ENCODE data around the gene SDK1.

The SDK1 gene

DNA sequence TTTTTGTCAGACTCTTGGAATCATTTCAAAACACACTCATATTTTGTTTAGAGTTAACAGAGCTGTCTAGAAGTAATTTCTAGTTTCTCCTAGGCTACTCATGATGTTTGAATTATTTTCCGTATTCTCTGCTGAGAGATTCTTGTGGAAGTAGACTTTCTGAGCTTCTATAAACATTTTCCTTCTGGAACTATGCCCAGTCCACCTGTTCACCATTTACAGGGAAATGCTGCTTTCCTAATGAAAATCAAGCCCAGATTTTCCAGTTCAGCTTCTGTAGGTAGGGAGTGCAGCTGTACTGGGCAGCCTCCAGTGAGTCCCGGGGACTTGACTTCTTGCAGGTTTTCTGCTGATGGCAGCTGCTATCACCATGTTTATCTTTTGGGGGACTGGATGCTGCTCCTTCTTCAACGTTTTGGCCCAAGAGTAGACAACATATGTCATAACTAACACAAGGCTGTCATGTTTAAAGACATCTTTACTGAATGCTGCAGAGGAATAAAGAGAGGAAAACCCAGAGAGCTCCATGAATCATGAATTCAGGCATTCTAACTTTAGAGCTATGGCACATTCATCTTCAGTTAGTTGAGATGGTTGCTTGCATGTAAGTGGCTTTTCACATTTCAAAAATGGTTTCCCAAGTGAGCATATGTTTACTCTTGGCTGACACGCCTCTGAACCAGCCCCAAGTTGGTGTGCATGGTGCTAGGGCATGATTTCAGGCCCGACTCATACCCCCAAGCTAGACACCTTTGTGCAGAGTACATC is 85.6 kb downstream of the SDK1 start:
- H3K9me3 ChIP-seq (ENCODE audit: low read length), result no peaks in the 10 kb centered on the region
- no peak overlapping the region for H3K27ac ChIP-seq (ENCODE audit: low read depth, low read length)
- H3K27me3 ChIP-seq (ENCODE audit: control insufficient read depth in 1 of 2, insufficient read depth in 2 of 2, low read length in 2 of 2), result no peaks in the 10 kb centered on the region
- H3K4me1 ChIP-seq (ENCODE audit: insufficient read depth, low read length), result no peaks in the 10 kb centered on the region
- H3K36me3 ChIP-seq (ENCODE audit: insufficient read depth, low read length), result no peaks in the 10 kb centered on the region
- H3K4me3 ChIP-seq (ENCODE audit: low read depth in 1 of 2, low read length in 2 of 2), result no peak overlapping the region
- H3K9ac ChIP-seq (ENCODE audit: low read length), result no peak overlapping the region

DNA sequence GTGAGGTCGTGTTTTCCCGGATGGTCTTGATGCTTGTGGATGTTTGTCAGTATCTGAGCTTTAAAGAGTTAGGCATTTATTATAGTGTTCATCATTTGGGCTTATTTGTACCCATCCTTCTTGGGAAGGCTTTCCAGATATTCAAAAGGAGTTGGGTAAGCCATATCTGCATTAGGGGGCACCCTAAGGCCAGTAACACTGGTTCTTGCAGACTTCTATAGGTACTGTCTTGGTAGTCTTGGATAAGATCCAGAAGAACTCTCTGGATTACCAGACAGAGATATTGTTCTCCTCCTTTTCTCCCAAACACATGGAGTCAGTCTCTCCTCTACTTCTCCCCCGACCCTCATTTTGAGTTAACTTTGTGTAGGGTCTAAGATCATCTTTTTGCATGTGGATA is 92.8 kb downstream of the SDK1 start:
- Histone ChIP-seq H3K9ac (ENCODE audit: low read length) (no peak overlapping the region), H3K27me3 (ENCODE audit: control insufficient read depth in 1 of 2, insufficient read depth in 2 of 2, low read length in 2 of 2) (no peaks in the 10 kb centered on the region), H3K4me3 (ENCODE audit: low read depth in 1 of 2, low read length in 2 of 2) (no peak overlapping the region), H3K36me3 (ENCODE audit: insufficient read depth, low read length) (no peaks in the 10 kb centered on the region), H3K27ac (ENCODE audit: low read depth, low read length) (no peak overlapping the region), H3K4me1 (ENCODE audit: insufficient read depth, low read length) (no peaks in the 10 kb centered on the region), H3K9me3 (ENCODE audit: low read length) (peaks cover 10% of the 10 kb centered on the region)

- Histone ChIP-seq H3K9ac (ENCODE audit: low read length) (no peak overlapping the region), H3K4me1 (ENCODE audit: insufficient read depth, low read length) (no peaks in the 10 kb centered on the region), H3K9me3 (ENCODE audit: low read length) (peaks cover 10% of the 10 kb centered on the region), H3K27ac (ENCODE audit: low read depth, low read length) (no peak overlapping the region), H3K27me3 (ENCODE audit: control insufficient read depth in 1 of 2, insufficient read depth in 2 of 2, low read length in 2 of 2) (no peaks in the 10 kb centered on the region), H3K36me3 (ENCODE audit: insufficient read depth, low read length) (no peaks in the 10 kb centered on the region), H3K4me3 (ENCODE audit: low read depth in 1 of 2, low read length in 2 of 2) (no peak overlapping the region)
These were observed 96.3 kb downstream of the SDK1 start for GRCh38 chr7:3397324-3397723.

DNA sequence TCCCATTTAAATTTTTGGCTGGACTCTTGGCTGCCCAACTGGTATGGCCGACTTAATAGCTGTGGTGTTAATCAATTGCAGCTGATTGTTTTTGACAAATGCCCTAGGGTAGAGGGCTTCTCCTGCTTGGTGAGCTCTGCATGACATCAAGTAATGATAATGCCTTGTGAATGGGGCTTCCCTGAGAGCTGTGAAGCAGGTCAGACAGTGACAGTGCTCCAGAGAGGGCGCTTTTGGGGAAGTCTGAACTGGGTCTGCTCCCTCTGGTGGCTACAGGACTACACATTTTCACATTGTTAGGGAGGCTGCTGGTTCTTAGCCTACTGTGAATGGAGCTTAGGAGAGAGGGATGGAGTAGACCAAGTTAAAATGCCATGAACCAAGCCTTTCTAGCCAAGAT is 98.8 kb downstream of the SDK1 start:
- Histone ChIP-seq H3K4me3 (ENCODE audit: low read depth in 1 of 2, low read length in 2 of 2) (no peak overlapping the region), H3K9ac (ENCODE audit: low read length) (no peak overlapping the region), H3K9me3 (ENCODE audit: low read length) (peaks cover 10% of the 10 kb centered on the region), H3K4me1 (ENCODE audit: insufficient read depth, low read length) (no peaks in the 10 kb centered on the region), H3K36me3 (ENCODE audit: insufficient read depth, low read length) (no peaks in the 10 kb centered on the region), H3K27ac (ENCODE audit: low read depth, low read length) (no peak overlapping the region), H3K27me3 (ENCODE audit: control insufficient read depth in 1 of 2, insufficient read depth in 2 of 2, low read length in 2 of 2) (no peaks in the 10 kb centered on the region)

- no peaks in the 10 kb centered on the region for H3K9me3 ChIP-seq (ENCODE audit: low read length)
- no peak overlapping the region for H3K27ac ChIP-seq (ENCODE audit: low read depth, low read length)
- H3K4me3 ChIP-seq (ENCODE audit: low read depth in 1 of 2, low read length in 2 of 2), result no peak overlapping the region
- no peaks in the 10 kb centered on the region for H3K36me3 ChIP-seq (ENCODE audit: insufficient read depth, low read length)
- H3K9ac ChIP-seq (ENCODE audit: low read length), result no peak overlapping the region
- H3K4me1 ChIP-seq (ENCODE audit: insufficient read depth, low read length), result no peaks in the 10 kb centered on the region
- H3K27me3 ChIP-seq (ENCODE audit: control insufficient read depth in 1 of 2, insufficient read depth in 2 of 2, low read length in 2 of 2), result no peaks in the 10 kb centered on the region
These were observed 103.4 kb downstream of the SDK1 start for GRCh38 chr7:3404501-3404900.

GRCh38 chr7:3408814-3409595 is 108.0 kb downstream of the SDK1 start:
- Histone ChIP-seq H3K9me3 (ENCODE audit: low read length) (no peaks in the 10 kb centered on the region), H3K27ac (ENCODE audit: low read depth, low read length) (no peak overlapping the region), H3K4me1 (ENCODE audit: insufficient read depth, low read length) (no peaks in the 10 kb centered on the region), H3K4me3 (ENCODE audit: low read depth in 1 of 2, low read length in 2 of 2) (no peak overlapping the region), H3K27me3 (ENCODE audit: control insufficient read depth in 1 of 2, insufficient read depth in 2 of 2, low read length in 2 of 2) (no peaks in the 10 kb centered on the region), H3K9ac (ENCODE audit: low read length) (no peak overlapping the region), H3K36me3 (ENCODE audit: insufficient read depth, low read length) (no peaks in the 10 kb centered on the region)

GRCh38 chr7:3412871-3413270 is 111.8 kb downstream of the SDK1 start:
- Histone ChIP-seq H3K4me3 (ENCODE audit: low read depth in 1 of 2, low read length in 2 of 2) (no peak overlapping the region), H3K9ac (ENCODE audit: low read length) (no peak overlapping the region), H3K9me3 (ENCODE audit: low read length) (no peaks in the 10 kb centered on the region), H3K27ac (ENCODE audit: low read depth, low read length) (no peak overlapping the region), H3K27me3 (ENCODE audit: control insufficient read depth in 1 of 2, insufficient read depth in 2 of 2, low read length in 2 of 2) (no peaks in the 10 kb centered on the region), H3K4me1 (ENCODE audit: insufficient read depth, low read length) (no peaks in the 10 kb centered on the region), H3K36me3 (ENCODE audit: insufficient read depth, low read length) (no peaks in the 10 kb centered on the region)

GRCh38 chr7:3415861-3416312 is 114.8 kb downstream of the SDK1 start:
- Histone ChIP-seq H3K27me3 (ENCODE audit: control insufficient read depth in 1 of 2, insufficient read depth in 2 of 2, low read length in 2 of 2) (no peaks in the 10 kb centered on the region), H3K36me3 (ENCODE audit: insufficient read depth, low read length) (no peaks in the 10 kb centered on the region), H3K9ac (ENCODE audit: low read length) (no peak overlapping the region), H3K4me3 (ENCODE audit: low read depth in 1 of 2, low read length in 2 of 2) (no peak overlapping the region), H3K9me3 (ENCODE audit: low read length) (no peaks in the 10 kb centered on the region), H3K27ac (ENCODE audit: low read depth, low read length) (no peak overlapping the region), H3K4me1 (ENCODE audit: insufficient read depth, low read length) (no peaks in the 10 kb centered on the region)

GRCh38 chr7:3416453-3416852 is 115.4 kb downstream of the SDK1 start:
- H3K36me3 ChIP-seq (ENCODE audit: insufficient read depth, low read length), result no peaks in the 10 kb centered on the region

DNA sequence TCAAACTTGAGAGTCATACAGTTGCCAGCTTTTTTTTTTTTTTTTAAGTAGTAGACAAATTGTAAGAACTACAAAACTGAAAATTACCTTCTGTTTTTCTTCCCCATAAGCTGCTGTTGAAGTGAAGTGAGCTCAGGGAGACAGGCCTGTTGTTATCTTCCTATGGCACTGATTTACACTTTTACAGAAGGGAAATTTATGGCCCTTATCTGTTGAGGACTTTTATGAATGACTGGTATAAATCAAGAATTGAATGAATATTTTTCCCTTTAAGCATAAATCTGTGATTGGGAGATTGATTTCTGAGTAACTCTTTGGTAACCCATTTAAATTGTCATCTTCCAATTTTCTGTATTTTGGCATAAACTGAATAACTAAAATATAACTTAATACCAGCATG is 124.0 kb downstream of the SDK1 start:
- H3K27me3 ChIP-seq (ENCODE audit: control insufficient read depth in 1 of 2, insufficient read depth in 2 of 2, low read length in 2 of 2), result no peaks in the 10 kb centered on the region
- H3K4me3 ChIP-seq (ENCODE audit: low read depth in 1 of 2, low read length in 2 of 2), result no peak overlapping the region
- H3K9me3 ChIP-seq (ENCODE audit: low read length), result no peaks in the 10 kb centered on the region
- no peak overlapping the region for H3K27ac ChIP-seq (ENCODE audit: low read depth, low read length)
- H3K36me3 ChIP-seq (ENCODE audit: insufficient read depth, low read length), result no peaks in the 10 kb centered on the region
- no peaks in the 10 kb centered on the region for H3K4me1 ChIP-seq (ENCODE audit: insufficient read depth, low read length)
- no peak overlapping the region for H3K9ac ChIP-seq (ENCODE audit: low read length)

More at GRCh38 chr7:3416453-3416852, 115.4 kb downstream of the SDK1 start:
- Histone ChIP-seq H3K9me3 (ENCODE audit: low read length) (no peaks in the 10 kb centered on the region), H3K4me3 (ENCODE audit: low read depth in 1 of 2, low read length in 2 of 2) (no peak overlapping the region), H3K27ac (ENCODE audit: low read depth, low read length) (no peak overlapping the region), H3K27me3 (ENCODE audit: control insufficient read depth in 1 of 2, insufficient read depth in 2 of 2, low read length in 2 of 2) (no peaks in the 10 kb centered on the region), H3K9ac (ENCODE audit: low read length) (no peak overlapping the region), H3K4me1 (ENCODE audit: insufficient read depth, low read length) (no peaks in the 10 kb centered on the region)

DNA sequence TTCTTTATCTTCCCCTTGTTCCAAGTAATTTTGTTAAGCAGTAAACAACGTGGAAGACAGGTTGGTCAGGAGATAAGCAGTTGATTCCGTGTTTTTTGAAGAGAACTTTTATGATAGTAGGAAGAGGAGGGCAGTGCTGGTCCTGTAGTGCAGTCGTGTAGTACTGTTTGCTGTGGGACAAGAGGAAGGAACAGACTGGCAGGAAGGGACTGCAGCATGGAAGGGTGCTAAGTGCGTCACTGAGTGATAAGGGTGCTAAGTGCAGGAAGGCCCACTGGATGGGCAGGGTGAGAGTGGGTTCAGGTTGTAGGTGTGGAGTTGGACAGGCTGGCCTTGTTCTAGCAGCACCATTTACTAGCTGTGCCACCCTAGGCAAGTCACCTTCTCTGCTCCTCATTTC is 125.0 kb downstream of the SDK1 start:
- Histone ChIP-seq H3K36me3 (ENCODE audit: insufficient read depth, low read length) (no peaks in the 10 kb centered on the region), H3K27ac (ENCODE audit: low read depth, low read length) (no peak overlapping the region), H3K9me3 (ENCODE audit: low read length) (no peaks in the 10 kb centered on the region), H3K4me1 (ENCODE audit: insufficient read depth, low read length) (no peaks in the 10 kb centered on the region), H3K9ac (ENCODE audit: low read length) (no peak overlapping the region), H3K4me3 (ENCODE audit: low read depth in 1 of 2, low read length in 2 of 2) (no peak overlapping the region), H3K27me3 (ENCODE audit: control insufficient read depth in 1 of 2, insufficient read depth in 2 of 2, low read length in 2 of 2) (no peaks in the 10 kb centered on the region)

Measured in muscle layer of colon (tissue), 2 donors.